Measurements from ENCODE around the gene SLC20A1. TPM values are rescaled to one million over a fixed set of nuclear protein-coding genes. Genes with fewer than 3 reads are reported as not detected.

Gene SLC20A1
- total RNA-seq, 1 donor from 2014 or later, result 18.4 TPM

DNA sequence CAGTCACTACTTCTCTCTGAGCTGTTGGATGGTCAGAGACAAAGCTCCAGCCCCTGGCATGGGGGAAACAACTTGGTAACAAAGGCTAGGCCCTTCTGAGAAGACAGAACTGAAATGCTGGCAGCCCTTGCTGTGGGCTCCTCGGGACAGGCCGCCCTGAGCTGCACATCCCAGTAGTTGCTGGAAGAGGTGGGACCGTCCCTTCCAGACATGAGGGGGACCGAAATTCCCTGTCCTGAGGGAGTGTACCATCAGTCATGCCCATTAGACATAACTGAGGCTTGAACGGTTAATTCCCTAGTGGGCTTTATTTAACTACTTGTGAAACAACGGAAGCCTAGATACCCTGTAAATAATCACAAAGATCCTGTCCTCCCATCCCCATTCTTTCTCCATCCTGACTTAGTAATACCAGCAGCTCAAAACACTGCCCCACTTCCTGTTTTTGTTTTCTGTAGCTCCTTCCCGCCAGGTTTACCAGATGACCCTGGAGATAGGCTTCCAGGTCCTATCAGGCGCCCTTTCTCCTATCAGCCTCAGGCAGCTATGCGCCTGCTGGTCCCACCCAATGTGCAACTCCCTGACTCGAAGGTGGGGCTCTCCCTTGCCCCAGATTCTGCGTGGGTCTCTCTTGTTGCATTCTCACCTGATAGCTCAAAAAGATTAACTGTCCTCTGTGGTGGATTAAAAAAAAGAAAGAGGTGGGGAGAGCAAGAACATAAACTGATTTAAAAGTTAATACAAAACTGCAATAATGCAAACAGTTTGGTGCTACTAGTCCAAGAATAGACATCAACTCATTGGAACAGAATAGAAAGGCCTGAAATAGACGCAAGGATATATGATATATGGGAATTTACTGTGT is 38.0 kb downstream of the SLC20A1 start:
- Histone ChIP-seq H3K27ac (no peak overlapping the region), H3K4me3 (no peak overlapping the region), H3K36me3 (no peaks in the 10 kb centered on the region), H3K4me1 (peaks cover 0 to 6% of the 10 kb centered on the region in 2 donors), H3K9me3 (no peaks in the 10 kb centered on the region), H3K27me3 (no peaks in the 10 kb centered on the region)
- no peak for DNase-seq (ENCODE audit: low spot score in 2 of 2)
- TF ChIP-seq, protein P1, sequence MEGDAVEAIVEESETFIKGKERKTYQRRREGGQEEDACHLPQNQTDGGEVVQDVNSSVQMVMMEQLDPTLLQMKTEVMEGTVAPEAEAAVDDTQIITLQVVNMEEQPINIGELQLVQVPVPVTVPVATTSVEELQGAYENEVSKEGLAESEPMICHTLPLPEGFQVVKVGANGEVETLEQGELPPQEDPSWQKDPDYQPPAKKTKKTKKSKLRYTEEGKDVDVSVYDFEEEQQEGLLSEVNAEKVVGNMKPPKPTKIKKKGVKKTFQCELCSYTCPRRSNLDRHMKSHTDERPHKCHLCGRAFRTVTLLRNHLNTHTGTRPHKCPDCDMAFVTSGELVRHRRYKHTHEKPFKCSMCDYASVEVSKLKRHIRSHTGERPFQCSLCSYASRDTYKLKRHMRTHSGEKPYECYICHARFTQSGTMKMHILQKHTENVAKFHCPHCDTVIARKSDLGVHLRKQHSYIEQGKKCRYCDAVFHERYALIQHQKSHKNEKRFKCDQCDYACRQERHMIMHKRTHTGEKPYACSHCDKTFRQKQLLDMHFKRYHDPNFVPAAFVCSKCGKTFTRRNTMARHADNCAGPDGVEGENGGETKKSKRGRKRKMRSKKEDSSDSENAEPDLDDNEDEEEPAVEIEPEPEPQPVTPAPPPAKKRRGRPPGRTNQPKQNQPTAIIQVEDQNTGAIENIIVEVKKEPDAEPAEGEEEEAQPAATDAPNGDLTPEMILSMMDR (IDR thresholded peaks at IDR 0.05), result no peak
- intact Hi-C loops (cut with DNase I), result no loop called here

DNA sequence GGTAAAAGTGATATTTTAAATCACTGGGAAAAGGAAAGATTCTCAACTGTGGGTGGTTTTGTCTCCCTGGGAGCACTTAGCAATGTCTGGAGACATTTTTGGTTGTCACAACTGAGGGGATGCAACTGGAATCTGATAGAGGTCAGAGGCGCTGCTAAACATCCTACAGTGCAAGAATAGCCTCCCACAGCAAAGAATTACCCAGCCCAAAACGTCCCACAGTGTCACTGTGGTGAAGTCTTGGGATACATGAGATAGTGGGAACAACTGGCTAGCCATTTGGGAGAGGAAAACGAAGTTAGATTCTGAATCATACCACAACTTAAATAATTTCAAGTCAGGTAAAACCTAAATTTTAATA is 38.7 kb downstream of the SLC20A1 start:
- Histone ChIP-seq H3K27me3 (no peaks in the 10 kb centered on the region), H3K36me3 (no peaks in the 10 kb centered on the region), H3K9me3 (no peaks in the 10 kb centered on the region), H3K4me1 (peaks cover 0 to 6% of the 10 kb centered on the region in 2 donors), H3K27ac (no peak overlapping the region), H3K4me3 (no peak overlapping the region)
- DNase-seq (ENCODE audit: low spot score in 2 of 2), result no peak
- TF ChIP-seq, protein P1 (IDR thresholded peaks at IDR 0.05), result no peak
- intact Hi-C loops (cut with DNase I), result no loop called here

DNA sequence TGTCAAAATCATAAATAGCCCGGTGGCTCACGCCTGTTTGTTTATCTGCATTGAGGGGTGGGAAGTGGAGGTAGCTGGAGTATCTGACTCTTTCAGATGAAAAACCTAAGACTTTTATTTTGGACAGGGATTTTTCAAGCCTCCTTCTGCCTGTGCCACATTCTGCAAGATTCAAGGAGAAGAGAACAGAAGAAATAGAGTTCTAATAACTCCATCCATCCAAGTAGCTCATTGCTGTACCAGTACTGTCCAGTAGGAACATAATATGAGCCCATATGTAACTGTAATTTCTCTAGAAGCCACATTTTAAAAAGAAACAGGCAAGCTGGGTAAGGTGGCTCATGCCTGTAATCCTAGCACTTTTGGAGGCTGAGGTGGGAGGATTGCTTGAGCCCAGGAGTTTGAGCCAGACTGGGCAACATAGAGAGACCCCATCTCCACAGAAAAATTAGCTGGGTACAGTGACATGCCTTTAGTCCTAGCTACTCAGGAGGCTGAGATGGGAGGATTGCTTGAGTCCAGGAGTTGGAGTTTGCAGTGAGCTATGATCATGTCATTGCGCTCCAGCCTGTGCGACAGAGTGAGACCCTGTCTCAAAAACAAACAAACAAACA is 39.6 kb downstream of the SLC20A1 start:
- no peaks in the 10 kb centered on the region for H3K4me1 ChIP-seq
- intact Hi-C loops (cut with DNase I), result no loop called here
- TF ChIP-seq, protein P1 (IDR thresholded peaks at IDR 0.05), result no peak
- no peaks in the 10 kb centered on the region for H3K9me3 ChIP-seq
- no peak overlapping the region for H3K27ac ChIP-seq
- H3K27me3 ChIP-seq, result no peaks in the 10 kb centered on the region
- H3K4me3 ChIP-seq, result no peak overlapping the region
- H3K36me3 ChIP-seq, result no peaks in the 10 kb centered on the region
- DNase-seq (ENCODE audit: low spot score in 2 of 2), result no peak

DNA sequence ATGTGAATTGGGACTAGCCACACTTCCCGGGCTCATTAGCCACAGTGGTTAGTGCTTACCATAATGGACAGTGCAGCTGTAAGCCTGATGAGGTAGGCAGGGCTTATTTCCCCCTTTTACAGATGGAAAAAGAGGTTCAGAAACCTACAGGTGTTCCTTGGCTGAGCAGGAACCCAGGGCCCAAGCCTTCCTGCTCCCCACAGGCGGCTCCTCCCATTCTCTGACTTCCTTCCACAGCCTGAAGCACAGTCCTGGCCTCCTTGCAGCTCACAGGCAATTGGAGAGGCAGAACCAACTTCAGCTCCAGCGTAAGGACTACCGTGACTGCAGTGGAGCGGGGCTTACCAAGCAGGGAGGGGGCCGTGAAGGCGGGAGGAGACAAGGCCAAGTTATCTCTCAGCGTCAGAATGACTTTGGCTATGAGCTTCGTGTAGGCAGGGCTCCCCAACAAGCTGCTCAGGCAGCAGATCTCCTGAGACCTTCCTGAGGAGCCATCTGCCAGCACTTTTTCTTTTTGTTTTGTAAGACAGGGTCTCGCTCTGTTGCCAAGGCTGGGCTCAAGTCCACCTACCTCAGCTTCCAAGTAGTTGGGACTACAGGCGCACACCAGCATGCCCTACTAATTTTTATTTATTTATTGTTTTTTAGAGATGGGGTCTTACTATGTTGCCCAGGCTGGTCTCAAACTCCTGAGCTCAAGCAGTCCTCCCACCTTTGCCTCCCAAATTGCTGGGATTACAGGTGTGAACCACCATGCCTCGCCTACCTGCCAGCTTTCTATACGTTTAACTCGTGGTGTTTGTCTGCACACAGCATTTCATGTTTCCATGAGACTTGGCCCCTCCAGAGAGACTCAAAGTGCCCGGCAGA is 40.8 kb downstream of the SLC20A1 start:
- Histone ChIP-seq H3K27me3 (no peaks in the 10 kb centered on the region), H3K9me3 (no peaks in the 10 kb centered on the region), H3K36me3 (no peaks in the 10 kb centered on the region), H3K4me3 (no peak overlapping the region), H3K27ac (no peak overlapping the region), H3K4me1 (no peaks in the 10 kb centered on the region)
- DNase-seq (ENCODE audit: low spot score in 2 of 2), result no peak
- intact Hi-C loops (cut with DNase I), result no loop called here
- TF ChIP-seq, protein P1 (IDR thresholded peaks at IDR 0.05), result no peak

DNA sequence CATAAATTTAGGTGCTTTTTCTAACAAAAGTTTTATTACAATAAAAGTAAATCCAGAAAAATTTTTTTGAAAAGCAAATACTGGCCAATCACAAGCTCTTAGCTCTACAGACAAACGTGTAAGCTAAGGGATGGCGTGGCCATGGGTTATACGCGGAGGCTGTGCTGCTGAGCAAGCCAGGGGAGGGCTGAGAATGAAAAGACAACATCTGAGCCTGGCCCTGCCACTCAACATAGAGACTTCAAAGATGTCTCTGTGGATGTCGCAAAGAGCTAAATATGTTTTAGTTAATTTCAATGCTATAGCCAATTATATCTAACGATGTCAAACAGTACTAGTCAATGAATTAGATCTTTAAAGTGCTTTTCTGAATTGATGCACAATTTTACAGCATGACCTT is 41.8 kb downstream of the SLC20A1 start:
- Histone ChIP-seq H3K27ac (no peak overlapping the region), H3K27me3 (no peaks in the 10 kb centered on the region), H3K4me3 (no peak overlapping the region), H3K9me3 (no peaks in the 10 kb centered on the region), H3K4me1 (no peaks in the 10 kb centered on the region), H3K36me3 (no peaks in the 10 kb centered on the region)
- intact Hi-C loops (cut with DNase I), result no loop called here
- DNase-seq (ENCODE audit: low spot score in 2 of 2), result no peak
- TF ChIP-seq, protein P1 (IDR thresholded peaks at IDR 0.05), result no peak
